GM19035 (cell line): ENCODE data around the gene ALX1.

Experiments used
- ATAC-seq: cut with Tn5 transposase; IDR thresholded peaks from one replicate; pipeline ENCODE4 v1.9.1; 2021; ENCODE audit not compliant: unreplicated experiment

The ALX1 gene

GRCh38 chr12:85280165-85280983 lies at the start of gene ALX1:
Gene ALX1, plus strand, starts transcription at chr12:85280220. Its CDS starts 42 bp downstream, at chr12:85280262.
- peak; percentile 63 for ATAC-seq

DNA sequence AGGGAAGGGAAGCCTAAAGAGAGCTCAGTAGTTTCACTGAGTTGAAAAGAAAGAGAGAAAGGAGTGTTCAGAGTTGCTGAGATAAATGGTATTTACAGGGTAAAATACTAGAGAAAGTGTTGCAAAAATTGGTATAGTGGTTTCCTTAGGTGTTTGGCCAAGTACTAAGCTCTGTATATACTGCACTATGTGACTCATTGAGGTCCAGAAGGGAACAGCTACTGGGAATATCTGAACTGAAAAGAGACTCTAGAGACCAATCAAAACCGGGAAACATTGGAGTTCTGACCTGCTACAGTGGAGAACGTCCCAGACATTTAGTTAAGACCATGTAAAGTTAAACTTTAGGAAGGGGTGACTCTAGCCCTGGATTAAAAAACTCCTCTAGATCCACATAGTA lies 42.7 kb upstream of the ALX1 start:
- ATAC-seq, result no peak

- no peak for ATAC-seq
Measured at GRCh38 chr12:85244561-85244960, 35.5 kb upstream of the ALX1 start.

GRCh38 chr12:85253853-85254252 lies 26.2 kb upstream of the ALX1 start:
- no peak for ATAC-seq

- no peak for ATAC-seq
Measured at GRCh38 chr12:85257671-85258070, 22.3 kb upstream of the ALX1 start.

- ATAC-seq, result no peak
Measured at GRCh38 chr12:85260447-85260846, 19.6 kb upstream of the ALX1 start.

- no peak for ATAC-seq
Measured at GRCh38 chr12:85260896-85261295, 19.1 kb upstream of the ALX1 start.

- no peak for ATAC-seq
Measured at GRCh38 chr12:85266356-85266755, 13.7 kb upstream of the ALX1 start.

DNA sequence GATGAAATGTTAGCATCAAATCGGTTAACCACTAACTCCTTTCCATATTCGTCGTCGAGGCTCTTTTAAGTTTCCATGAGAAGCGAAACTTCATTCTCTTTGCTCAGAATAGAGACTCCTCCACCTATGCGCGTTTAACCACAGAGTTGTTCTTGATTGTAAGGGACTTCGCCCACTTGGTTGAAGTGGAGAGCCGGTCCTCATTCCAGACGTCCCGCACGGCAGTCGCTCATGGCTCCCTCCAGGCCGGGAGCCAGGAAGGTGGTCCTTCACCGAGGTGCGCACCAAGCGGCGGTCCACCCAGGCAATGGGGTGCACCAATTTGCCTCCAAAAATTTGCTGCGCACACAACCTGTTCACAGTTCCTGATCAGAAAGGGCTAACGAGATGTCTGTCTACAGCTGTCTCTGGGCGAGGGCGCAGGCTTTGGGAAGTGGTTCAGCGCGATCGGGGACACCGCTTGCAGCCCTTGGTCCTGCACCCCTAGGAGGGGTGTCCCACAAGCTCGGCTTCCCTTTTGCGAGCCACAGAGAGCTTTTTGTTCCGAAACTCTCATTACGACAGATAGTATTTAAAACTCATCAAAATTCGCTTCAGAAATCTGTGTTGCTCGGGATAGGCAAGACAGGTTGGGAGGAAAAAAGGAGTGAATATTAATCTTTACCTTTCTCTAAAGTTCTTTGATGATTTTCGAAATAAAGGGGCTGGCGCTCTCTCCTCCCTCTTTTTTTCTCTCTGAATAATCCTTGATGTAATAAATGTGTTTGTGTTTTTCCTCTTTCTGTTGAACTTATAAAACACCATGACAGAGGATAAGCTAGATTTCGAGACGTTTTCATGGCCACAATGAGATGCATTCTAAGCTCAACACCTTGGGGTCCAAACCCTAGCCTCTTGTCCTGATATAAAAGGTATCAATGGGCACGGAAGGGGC lies 6.4 kb upstream of the ALX1 start:
- ATAC-seq, result no peak

GRCh38 chr12:85274315-85274651 lies 5.7 kb upstream of the ALX1 start:
- no peak for ATAC-seq

GRCh38 chr12:85275374-85275773 lies 4.6 kb upstream of the ALX1 start:
- no peak for ATAC-seq

GRCh38 chr12:85277191-85277590 lies 2.8 kb upstream of the ALX1 start:
- no peak for ATAC-seq

DNA sequence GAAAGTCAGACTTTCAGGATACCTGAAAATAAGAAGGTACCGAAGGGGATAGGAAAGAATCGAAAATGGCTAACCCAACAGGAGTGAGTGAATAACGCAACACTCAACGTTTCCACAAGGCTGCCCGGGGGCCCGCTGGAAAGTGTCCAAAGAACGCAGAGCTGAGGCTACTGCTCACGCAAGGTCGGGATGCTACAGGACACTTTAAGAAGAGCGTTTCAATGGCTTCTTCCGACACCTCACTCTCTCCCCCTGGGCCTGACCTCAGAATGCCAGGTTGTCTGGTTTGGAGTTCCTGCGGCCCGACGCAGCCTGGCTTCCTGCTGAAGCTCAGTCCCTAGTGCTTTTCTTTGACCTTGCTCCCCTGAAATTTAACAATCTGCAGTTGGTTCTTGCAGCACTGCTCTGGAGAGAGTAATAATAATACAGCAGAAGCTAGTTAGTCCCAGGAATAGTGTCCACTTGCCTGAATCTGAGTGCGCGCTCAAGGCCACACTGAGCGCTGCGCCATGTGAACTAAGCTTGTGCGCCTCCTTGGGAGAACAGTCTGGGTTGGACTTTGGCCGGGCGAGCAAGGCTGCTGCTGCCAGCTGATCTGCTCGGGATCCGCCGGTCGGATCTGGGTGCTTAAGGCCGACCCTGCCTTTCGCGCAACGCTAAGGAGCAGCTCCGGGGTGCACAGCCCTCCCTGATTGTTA lies 2.0 kb upstream of the ALX1 start:
- no peak for ATAC-seq

DNA sequence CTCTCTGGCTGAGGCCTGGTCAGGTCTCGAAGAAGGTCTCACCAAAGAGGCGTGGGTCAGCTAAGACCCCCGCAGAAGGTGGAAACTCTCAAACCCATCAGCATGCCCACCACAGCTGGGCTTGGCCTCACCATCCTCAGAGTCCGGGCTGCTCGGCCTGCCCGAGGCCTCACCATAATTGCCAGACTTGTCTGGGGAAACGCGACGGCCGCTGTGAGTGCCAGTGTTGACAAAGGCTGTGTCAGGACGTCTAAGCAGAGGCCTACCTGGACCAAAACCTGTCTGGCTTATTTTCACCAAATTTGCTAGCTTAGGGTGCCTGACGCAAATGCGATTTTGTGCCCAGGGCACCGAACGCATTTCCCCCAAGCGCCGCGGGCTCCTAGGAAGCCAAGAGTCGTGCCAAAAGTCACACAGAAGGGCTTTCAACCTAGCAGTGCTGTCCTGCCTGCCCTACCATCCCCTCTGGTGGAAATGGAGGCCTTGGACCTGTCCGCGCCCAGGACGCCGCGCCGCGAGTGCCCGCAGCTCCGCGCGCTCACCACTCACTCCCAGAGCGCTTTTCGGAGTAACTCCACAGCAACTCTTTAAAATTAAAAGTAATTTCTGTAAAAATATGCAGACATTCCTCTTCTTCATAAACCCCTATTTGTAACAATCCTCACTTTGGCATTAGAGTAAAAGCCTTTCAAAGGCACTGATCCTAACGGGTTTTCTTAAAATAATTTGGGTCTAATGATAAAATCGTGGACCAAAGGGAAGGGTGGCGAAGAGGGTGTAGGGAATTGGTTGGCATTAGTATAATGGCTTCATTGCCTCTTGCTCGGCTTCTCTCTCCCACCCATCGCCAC lies 1.2 kb upstream of the ALX1 start:
- no peak for ATAC-seq

DNA sequence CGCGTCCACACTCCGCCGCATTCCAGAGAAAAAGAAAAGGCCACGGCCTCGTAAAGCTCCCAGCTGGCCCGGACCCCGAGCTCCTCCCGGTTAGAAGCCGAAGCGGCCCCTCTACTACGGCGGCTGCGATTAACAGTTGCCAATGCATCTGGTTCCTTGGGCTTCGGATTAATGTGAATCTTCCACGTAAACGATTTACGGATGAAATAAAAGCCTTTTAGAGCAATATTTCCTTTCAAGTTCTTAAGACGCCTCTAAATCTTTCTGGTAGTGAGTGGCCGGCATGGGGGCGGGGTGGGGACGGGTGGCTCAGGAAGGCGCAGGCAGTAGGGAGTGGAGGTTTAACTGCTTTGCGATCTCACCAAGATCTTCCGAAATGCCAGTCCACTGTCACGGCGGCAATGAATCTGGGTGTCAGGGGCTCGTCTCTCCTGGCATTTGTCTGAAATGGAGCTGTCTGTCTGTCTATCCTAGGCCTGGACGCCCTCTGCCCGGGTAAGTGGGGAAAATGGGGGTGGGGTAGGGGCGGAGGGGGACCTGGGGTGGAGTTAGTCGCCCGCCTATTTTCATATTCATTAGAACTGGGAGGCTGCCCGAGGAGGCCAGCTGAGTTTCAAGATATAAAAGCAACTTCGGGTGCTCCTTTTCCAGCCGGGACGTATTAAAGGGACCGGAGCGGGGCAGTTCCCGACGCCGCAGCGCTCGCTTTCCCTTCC lies 413 bp upstream of the ALX1 start:
- ATAC-seq, result no peak

DNA sequence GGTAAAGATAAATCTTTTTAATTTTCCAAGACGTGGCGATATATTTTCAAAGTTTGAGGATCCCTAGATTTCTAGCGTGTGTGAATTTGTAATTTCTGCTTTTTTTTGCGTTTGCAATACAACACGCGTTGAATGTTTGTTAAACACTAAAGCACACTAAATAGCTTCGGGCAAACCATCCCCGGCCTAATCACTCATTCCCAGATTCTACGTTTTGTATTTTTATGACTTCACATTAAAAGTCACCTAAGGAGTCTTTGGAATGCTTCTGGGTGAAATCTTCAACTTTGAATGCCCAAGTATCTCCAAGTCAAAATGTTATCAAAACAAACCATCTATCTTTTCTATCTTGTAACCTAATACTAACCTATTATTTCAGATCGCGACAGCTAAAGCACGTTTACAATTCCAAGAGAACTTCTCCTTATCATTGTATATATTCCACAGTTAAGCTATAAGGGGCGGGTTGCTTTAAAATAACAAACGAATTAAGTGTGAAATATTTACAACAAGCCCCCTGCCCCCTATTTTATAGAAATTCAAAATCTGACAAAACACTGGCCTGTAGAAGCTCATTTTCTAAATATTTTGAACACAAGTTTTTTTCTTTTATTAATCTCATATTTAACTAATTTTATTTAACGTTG lies 1.1 kb downstream of the ALX1 start:
- no peak for ATAC-seq

GRCh38 chr12:85281636-85282312 lies 1.8 kb downstream of the ALX1 start:
- no peak for ATAC-seq

DNA sequence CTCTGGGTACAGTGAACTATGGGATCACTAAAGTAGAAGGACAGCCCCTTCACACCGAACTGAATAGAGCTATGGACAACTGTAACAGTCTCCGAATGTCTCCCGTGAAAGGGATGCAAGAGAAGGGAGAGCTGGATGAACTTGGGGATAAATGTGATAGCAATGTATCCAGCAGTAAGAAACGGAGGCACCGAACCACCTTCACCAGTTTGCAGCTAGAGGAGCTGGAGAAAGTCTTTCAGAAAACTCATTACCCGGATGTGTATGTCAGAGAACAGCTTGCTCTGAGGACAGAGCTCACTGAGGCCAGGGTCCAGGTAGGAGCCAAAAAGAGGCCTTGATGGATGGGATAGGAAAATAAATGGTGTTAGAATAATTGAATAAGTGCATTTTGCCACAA lies 3.5 kb downstream of the ALX1 start:
- ATAC-seq, result no peak

GRCh38 chr12:85296362-85296761 lies 16.3 kb downstream of the ALX1 start:
- ATAC-seq, result no peak
